Subcutaneous adipose tissue (tissue), 4 donors: ENCODE data around the gene COX4I2. TPM values are rescaled to one million over a fixed set of nuclear protein-coding genes. Genes with fewer than 3 reads are reported as not detected.

Source experiments
- total RNA-seq, 4 donors: library from RNA; depleted of rRNA; stranded (reverse); fragments of >200 nt; gene quantifications; one replicate each; pipeline ENCODE4 v1.1.0, GENCODE V29; 2016
- TF ChIP-seq, protein P1 (sequence below): fragments of 450-650 bp; IDR thresholded peaks from one replicate; pipeline ENCODE4 v1.5.1; 2016; ENCODE audit warnings: low read depth, mild to moderate bottlenecking, control low read depth, antibody characterized with exemption, moderate library complexity

Gene COX4I2
- total RNA-seq, 4 donors from 2014 or later, result 2.6 to 8.9 (median 5.5) TPM; not detected in 1

DNA sequence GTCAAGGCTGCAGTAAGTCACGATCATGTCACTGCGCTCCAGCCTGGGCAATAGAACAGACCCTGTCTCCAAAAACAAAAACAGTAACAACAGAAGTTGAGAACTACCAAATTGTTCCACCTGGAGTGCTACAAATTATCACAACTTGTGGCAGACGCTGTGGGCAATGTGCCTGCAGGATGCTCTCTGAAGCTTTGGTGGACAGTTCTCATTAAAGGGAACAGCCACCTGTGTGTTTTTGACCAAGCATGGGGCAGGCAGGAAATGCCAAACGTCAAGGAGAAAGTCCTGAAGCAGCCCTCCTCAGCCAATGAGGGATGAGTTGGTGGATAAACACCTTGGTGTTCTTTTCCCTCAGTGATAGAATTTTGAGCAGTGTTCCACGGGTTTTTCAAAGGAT is 15.8 kb downstream of the COX4I2 start:
- TF ChIP-seq, protein P1, sequence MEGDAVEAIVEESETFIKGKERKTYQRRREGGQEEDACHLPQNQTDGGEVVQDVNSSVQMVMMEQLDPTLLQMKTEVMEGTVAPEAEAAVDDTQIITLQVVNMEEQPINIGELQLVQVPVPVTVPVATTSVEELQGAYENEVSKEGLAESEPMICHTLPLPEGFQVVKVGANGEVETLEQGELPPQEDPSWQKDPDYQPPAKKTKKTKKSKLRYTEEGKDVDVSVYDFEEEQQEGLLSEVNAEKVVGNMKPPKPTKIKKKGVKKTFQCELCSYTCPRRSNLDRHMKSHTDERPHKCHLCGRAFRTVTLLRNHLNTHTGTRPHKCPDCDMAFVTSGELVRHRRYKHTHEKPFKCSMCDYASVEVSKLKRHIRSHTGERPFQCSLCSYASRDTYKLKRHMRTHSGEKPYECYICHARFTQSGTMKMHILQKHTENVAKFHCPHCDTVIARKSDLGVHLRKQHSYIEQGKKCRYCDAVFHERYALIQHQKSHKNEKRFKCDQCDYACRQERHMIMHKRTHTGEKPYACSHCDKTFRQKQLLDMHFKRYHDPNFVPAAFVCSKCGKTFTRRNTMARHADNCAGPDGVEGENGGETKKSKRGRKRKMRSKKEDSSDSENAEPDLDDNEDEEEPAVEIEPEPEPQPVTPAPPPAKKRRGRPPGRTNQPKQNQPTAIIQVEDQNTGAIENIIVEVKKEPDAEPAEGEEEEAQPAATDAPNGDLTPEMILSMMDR, result no peak

DNA sequence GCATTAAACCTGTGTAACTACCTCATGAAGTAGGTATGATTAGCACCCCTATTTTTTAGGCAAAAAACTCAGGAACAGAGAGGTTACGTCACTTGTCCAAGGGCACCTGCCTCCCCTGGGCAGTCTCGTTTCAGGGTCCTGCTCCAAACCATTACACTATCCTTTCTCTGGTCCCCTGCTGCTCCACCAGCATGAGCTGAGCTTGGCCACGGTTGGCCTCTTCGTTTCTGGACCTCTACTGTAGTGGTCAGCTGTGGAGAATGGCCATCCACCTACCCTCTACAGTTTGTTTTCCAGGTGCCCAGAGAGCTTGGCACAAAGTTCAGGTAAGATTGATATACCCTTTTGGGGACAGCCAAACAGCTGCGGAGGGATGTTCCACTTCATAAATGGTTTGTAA is 16.8 kb downstream of the COX4I2 start:
- TF ChIP-seq, protein P1, result no peak

DNA sequence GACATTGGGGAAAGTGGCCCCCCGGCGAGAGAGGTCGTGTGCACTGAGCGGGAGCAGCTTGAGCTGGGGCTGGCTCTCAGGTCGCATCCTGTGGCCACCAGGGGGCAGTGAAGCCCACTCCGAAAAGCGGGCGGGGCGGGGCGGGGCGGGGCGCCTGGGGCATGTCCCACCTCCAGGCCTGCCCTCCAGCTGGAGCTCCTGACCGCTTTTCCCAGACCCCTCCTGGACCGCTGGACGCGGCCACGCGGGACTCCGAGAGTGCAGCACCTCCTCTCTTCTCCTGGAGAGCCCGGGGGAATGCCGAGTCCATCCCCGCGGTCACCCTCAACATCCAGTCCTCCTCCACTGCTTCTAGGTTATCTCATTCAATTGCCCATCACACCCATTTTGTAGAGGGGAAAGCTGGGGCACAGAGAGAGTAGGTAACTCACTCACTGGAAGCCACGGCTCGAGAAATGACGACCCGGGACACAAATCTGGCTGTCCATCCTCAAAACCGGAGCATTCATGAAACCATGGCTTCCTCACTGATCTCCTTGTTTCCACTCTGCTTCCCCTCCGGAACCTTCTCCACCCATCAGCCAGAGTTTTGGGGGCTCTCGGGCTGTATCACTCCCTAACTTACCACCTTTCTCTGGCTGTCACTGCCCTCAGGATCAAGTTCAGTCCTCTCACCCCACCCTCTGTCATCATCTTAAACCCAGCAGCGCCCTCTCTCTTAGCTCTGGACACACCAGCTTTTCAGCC is 24.1 kb downstream of the COX4I2 start:
- TF ChIP-seq, protein P1, result no peak

DNA sequence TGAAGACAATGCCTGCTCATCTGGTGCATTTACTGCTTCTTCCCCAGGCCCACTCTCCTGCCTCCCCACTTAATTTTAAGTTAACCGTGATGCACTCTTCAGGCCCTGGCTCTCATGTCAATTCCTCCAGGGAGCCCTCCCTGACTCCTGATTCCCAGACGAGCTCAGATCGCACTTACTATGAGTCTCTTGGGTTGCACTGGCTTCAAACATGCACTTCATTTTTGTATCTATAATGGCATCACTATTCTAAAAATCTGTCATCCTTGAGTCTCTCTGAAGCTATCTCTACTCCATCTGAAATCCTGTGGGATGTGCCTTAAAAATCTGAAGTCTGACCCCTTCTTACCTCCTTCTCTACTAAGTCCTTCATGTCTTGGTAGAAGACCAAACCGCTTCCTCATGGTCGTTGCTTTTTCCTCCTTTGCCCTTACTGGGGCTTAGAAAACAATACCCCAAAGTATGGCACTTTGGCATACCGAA is 24.7 kb downstream of the COX4I2 start:
- TF ChIP-seq, protein P1, result no peak

DNA sequence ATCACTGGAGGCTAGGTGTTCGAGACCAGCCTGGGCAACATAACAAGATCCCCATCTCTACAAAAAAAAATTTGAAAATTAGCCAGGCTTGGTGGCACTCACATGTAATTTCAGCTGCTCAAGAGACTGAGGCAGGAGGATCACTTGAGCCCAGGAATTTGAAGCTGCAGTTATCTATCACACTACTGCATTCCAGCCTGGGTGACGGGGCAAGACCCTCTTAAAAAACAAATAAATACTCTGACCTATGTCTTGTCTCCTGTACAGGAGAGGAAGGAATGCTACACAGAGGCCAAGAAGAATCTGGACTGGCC is 25.8 kb downstream of the COX4I2 start:
- TF ChIP-seq, protein P1, result no peak

DNA sequence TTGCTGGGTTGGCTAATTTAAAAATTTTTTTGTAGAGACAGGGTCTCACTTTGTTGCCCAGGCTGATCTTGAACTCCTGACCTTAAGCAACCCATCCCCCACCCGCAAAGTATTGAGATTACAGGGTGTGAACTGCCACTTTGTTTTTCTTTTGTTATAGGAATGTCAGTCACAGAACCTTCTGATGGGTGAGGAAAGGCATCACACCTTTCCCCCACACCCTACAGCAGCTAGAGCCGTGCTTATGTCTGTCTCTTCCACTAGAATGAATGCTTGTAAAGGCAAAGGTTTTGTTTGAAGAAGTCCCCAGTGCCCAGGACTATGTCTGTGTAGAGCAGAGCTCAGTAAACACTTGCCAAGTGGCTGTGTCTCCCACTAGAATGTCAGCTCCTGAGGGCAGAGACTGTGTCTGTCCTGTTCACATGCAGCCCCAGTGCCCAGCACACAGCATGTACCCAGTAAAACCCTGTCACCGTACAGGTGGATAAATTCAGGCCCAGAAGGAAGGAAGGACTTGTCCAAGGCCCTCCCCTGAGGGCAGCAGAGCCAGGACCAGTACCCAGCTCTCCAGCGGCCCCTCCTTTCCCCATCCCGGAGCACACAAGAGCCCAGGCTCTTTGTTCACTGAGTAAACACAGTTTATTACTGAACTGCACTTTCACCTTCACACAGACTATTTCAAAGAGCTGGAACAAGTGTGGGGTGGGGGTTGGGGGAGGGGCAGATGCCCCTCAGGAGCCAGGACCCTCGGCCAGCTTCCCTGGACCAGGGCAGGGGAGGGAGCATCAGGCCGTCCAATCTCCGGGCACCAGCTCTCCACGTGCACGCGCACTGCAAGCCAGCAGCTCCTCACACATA is 26.4 kb downstream of the COX4I2 start:
- TF ChIP-seq, protein P1, result no peak

DNA sequence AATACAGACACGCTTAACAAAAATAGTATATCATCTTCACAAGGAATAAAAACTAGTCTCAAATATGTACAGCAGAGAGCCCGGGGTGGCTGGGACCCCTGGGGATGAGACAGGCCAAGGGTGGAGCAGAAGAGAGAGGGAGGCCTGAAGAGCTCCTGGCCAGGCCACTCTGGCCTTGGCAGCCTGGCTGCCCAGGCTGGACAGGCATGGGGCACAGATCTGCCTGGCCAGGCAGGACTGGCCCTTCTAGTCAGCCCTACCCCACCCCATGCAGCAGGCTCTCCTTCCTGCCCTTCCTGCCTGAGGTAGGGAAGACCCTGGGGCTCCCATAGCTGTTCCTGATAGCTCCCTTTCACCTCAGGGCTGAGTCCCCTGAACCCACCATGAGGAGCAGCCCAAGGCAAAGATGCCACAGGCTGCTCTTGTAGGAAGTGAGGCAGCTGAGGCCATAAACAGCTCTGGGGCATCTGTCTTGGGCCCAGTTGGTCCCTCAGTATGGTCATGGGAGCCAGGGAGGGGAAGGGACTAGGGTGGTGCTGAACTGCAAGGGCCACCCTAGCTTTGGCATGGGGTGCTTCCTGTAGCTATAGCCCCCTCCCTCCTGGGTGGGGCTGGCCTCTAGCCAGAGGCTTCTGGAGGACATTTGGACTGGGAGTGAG is 27.1 kb downstream of the COX4I2 start:
- TF ChIP-seq, protein P1, result no peak
